B cell (primary cell): ENCODE data around the gene RMDN3.

ENCODE experiments used
- EZH2 ChIP-seq: IDR thresholded peaks from 2 replicates; pipeline ENCODE4 v1.6.1; 2012; ENCODE audit warnings: borderline replicate concordance, low read depth, mild to moderate bottlenecking, moderate library complexity, low read length; ENCODE audit not compliant: insufficient read depth, poor library complexity, severe bottlenecking
- TF ChIP-seq, protein P1 (sequence below): fragments of 200-600 bp; IDR thresholded peaks from one replicate; pipeline ENCODE4 v1.8.0; 2022; ENCODE audit warnings: antibody characterized with exemption, mild to moderate bottlenecking

DNA sequence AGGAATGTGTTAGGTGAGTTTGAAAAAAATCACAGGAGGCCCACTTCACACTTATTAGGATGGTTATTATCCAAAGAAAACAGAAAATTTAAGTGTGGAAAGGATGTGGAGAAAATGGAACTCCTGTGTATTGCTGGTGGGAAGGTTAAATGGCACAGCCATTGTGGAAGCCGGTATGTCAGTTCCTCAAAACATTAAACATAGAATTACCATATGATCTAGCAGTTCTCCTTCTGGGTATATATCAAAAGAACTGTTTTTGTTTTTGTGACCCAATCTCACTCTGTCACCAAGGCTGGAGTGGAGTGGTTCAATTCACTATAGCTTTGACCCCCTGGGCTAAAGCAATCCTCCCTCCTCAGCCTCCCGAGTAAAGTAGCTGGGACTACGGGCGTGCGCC lies 41.5 kb upstream of the RMDN3 start:
- TF ChIP-seq, protein P1, sequence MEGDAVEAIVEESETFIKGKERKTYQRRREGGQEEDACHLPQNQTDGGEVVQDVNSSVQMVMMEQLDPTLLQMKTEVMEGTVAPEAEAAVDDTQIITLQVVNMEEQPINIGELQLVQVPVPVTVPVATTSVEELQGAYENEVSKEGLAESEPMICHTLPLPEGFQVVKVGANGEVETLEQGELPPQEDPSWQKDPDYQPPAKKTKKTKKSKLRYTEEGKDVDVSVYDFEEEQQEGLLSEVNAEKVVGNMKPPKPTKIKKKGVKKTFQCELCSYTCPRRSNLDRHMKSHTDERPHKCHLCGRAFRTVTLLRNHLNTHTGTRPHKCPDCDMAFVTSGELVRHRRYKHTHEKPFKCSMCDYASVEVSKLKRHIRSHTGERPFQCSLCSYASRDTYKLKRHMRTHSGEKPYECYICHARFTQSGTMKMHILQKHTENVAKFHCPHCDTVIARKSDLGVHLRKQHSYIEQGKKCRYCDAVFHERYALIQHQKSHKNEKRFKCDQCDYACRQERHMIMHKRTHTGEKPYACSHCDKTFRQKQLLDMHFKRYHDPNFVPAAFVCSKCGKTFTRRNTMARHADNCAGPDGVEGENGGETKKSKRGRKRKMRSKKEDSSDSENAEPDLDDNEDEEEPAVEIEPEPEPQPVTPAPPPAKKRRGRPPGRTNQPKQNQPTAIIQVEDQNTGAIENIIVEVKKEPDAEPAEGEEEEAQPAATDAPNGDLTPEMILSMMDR, result no peak
- no peak for TF ChIP-seq EZH2
